Measurements from ENCODE around the gene PAPPA2.

PAPPA2 gene

GRCh38 chr1:176733661-176734060 lies 270.7 kb downstream of the PAPPA2 start (continued):
- TF ChIP-seq, protein P1, sequence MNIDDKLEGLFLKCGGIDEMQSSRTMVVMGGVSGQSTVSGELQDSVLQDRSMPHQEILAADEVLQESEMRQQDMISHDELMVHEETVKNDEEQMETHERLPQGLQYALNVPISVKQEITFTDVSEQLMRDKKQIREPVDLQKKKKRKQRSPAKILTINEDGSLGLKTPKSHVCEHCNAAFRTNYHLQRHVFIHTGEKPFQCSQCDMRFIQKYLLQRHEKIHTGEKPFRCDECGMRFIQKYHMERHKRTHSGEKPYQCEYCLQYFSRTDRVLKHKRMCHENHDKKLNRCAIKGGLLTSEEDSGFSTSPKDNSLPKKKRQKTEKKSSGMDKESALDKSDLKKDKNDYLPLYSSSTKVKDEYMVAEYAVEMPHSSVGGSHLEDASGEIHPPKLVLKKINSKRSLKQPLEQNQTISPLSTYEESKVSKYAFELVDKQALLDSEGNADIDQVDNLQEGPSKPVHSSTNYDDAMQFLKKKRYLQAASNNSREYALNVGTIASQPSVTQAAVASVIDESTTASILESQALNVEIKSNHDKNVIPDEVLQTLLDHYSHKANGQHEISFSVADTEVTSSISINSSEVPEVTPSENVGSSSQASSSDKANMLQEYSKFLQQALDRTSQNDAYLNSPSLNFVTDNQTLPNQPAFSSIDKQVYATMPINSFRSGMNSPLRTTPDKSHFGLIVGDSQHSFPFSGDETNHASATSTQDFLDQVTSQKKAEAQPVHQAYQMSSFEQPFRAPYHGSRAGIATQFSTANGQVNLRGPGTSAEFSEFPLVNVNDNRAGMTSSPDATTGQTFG (tag by site-specific recombination; IDR thresholded peaks at IDR 0.05; ENCODE audit: borderline replicate concordance), result no peak
- TF ChIP-seq ZNF514 (tag by site-specific recombination; IDR thresholded peaks at IDR 0.05), result no peak
- TF ChIP-seq, protein P2, sequence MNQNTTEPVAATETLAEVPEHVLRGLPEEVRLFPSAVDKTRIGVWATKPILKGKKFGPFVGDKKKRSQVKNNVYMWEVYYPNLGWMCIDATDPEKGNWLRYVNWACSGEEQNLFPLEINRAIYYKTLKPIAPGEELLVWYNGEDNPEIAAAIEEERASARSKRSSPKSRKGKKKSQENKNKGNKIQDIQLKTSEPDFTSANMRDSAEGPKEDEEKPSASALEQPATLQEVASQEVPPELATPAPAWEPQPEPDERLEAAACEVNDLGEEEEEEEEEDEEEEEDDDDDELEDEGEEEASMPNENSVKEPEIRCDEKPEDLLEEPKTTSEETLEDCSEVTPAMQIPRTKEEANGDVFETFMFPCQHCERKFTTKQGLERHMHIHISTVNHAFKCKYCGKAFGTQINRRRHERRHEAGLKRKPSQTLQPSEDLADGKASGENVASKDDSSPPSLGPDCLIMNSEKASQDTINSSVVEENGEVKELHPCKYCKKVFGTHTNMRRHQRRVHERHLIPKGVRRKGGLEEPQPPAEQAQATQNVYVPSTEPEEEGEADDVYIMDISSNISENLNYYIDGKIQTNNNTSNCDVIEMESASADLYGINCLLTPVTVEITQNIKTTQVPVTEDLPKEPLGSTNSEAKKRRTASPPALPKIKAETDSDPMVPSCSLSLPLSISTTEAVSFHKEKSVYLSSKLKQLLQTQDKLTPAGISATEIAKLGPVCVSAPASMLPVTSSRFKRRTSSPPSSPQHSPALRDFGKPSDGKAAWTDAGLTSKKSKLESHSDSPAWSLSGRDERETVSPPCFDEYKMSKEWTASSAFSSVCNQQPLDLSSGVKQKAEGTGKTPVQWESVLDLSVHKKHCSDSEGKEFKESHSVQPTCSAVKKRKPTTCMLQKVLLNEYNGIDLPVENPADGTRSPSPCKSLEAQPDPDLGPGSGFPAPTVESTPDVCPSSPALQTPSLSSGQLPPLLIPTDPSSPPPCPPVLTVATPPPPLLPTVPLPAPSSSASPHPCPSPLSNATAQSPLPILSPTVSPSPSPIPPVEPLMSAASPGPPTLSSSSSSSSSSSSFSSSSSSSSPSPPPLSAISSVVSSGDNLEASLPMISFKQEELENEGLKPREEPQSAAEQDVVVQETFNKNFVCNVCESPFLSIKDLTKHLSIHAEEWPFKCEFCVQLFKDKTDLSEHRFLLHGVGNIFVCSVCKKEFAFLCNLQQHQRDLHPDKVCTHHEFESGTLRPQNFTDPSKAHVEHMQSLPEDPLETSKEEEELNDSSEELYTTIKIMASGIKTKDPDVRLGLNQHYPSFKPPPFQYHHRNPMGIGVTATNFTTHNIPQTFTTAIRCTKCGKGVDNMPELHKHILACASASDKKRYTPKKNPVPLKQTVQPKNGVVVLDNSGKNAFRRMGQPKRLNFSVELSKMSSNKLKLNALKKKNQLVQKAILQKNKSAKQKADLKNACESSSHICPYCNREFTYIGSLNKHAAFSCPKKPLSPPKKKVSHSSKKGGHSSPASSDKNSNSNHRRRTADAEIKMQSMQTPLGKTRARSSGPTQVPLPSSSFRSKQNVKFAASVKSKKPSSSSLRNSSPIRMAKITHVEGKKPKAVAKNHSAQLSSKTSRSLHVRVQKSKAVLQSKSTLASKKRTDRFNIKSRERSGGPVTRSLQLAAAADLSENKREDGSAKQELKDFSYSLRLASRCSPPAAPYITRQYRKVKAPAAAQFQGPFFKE (tag by site-specific recombination; IDR thresholded peaks at IDR 0.05; ENCODE audit: borderline replicate concordance), result no peak
- no peak for TF ChIP-seq ZNF146 (tag by site-specific recombination; IDR thresholded peaks at IDR 0.05)
- TF ChIP-seq, protein P3, sequence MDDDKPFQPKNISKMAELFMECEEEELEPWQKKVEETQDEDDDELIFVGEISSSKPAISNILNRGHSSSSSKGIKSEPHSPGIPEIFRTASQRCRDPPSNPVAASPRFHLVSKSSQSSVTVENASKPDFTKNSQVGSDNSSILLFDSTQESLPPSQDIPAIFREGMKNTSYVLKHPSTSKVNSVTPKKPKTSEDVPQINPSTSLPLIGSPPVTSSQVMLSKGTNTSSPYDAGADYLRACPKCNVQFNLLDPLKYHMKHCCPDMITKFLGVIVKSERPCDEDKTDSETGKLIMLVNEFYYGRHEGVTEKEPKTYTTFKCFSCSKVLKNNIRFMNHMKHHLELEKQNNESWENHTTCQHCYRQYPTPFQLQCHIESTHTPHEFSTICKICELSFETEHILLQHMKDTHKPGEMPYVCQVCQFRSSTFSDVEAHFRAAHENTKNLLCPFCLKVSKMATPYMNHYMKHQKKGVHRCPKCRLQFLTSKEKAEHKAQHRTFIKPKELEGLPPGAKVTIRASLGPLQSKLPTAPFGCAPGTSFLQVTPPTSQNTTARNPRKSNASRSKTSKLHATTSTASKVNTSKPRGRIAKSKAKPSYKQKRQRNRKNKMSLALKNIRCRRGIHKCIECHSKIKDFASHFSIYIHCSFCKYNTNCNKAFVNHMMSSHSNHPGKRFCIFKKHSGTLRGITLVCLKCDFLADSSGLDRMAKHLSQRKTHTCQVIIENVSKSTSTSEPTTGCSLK (tag by site-specific recombination; IDR thresholded peaks at IDR 0.05), result no peak
- TF ChIP-seq ZBTB8A (tag by site-specific recombination; IDR thresholded peaks at IDR 0.05), result no peak
- TF ChIP-seq, protein P4, sequence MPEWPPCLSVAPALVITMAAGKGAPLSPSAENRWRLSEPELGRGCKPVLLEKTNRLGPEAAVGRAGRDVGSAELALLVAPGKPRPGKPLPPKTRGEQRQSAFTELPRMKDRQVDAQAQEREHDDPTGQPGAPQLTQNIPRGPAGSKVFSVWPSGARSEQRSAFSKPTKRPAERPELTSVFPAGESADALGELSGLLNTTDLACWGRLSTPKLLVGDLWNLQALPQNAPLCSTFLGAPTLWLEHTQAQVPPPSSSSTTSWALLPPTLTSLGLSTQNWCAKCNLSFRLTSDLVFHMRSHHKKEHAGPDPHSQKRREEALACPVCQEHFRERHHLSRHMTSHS (tag by site-specific recombination; IDR thresholded peaks at IDR 0.05), result no peak
- TF ChIP-seq ZBTB17 (tag by site-specific recombination; IDR thresholded peaks at IDR 0.05), result no peak
- no peak for TF ChIP-seq ZNF10 (tag by site-specific recombination; IDR thresholded peaks at IDR 0.05)

DNA sequence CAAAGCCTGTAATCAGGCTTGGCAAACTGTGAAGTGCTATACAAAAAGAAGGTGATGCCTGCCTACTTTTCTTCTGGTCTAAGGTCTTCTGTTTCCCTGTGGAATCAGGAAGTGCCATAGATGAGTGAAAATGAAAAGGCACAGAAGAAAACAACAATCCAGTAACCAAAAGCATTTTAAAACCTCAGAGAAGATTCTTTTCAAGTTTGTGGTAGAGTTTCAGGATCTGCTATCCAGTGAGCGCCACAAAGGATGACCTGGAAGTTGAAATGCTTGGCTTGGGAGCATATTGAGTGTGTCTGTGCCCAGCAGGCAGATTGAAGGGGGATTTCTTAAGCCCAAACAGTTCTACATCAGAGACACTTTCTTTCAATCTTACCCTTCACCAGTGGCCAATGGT lies 272.2 kb downstream of the PAPPA2 start:
- ChIA-PET CTCF (interaction anchor here (0.9 to 1.0 kb wide), 2 partner anchors 20 to 146 kb away, joined by 3 read pairs; no protein-coding TSS in a partner anchor), POLR2A (no interaction called here)
- Histone ChIP-seq H3K9me3 (ENCODE audit: control insufficient read depth, insufficient read depth, low read depth, low read length) (no peaks in the 10 kb centered on the region), H3K4me3 (ENCODE audit: low read depth, low read length) (no peak overlapping the region), H3K27ac (ENCODE audit: extremely low read depth, low read depth, low read length) (no peak overlapping the region), H3K4me1 (ENCODE audit: control insufficient read depth, insufficient read depth, low read length) (no peaks in the 10 kb centered on the region), H3K36me3 (ENCODE audit: control insufficient read depth in 2 of 2, insufficient read depth in 1 of 2, low read length in 2 of 2) (no peaks in the 10 kb centered on the region)
- TF ChIP-seq ZNF621 (tag by site-specific recombination; IDR thresholded peaks at IDR 0.05) (no peak), KLF10 (tag by site-specific recombination; IDR thresholded peaks at IDR 0.05) (no peak), ZNF501 (tag by site-specific recombination; IDR thresholded peaks at IDR 0.05) (no peak), EGR2 (tag by site-specific recombination; IDR thresholded peaks at IDR 0.05; ENCODE audit: low read depth) (no peak), ZNF311 (tag by site-specific recombination; IDR thresholded peaks at IDR 0.05; ENCODE audit: borderline replicate concordance) (no peak), PRDM4 (tag by site-specific recombination; IDR thresholded peaks at IDR 0.05) (no peak)
- TF ChIP-seq, protein P5, sequence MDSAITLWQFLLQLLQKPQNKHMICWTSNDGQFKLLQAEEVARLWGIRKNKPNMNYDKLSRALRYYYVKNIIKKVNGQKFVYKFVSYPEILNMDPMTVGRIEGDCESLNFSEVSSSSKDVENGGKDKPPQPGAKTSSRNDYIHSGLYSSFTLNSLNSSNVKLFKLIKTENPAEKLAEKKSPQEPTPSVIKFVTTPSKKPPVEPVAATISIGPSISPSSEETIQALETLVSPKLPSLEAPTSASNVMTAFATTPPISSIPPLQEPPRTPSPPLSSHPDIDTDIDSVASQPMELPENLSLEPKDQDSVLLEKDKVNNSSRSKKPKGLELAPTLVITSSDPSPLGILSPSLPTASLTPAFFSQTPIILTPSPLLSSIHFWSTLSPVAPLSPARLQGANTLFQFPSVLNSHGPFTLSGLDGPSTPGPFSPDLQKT (IDR thresholded peaks at IDR 0.05; ENCODE audit: borderline replicate concordance, low read depth, low read length), result no peak
- TF ChIP-seq, protein P6, sequence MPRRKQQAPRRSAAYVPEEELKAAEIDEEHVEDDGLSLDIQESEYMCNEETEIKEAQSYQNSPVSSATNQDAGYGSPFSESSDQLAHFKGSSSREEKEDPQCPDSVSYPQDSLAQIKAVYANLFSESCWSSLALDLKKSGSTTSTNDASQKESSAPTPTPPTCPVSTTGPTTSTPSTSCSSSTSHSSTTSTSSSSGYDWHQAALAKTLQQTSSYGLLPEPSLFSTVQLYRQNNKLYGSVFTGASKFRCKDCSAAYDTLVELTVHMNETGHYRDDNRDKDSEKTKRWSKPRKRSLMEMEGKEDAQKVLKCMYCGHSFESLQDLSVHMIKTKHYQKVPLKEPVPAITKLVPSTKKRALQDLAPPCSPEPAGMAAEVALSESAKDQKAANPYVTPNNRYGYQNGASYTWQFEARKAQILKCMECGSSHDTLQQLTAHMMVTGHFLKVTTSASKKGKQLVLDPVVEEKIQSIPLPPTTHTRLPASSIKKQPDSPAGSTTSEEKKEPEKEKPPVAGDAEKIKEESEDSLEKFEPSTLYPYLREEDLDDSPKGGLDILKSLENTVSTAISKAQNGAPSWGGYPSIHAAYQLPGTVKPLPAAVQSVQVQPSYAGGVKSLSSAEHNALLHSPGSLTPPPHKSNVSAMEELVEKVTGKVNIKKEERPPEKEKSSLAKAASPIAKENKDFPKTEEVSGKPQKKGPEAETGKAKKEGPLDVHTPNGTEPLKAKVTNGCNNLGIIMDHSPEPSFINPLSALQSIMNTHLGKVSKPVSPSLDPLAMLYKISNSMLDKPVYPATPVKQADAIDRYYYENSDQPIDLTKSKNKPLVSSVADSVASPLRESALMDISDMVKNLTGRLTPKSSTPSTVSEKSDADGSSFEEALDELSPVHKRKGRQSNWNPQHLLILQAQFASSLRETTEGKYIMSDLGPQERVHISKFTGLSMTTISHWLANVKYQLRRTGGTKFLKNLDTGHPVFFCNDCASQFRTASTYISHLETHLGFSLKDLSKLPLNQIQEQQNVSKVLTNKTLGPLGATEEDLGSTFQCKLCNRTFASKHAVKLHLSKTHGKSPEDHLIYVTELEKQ (tag by site-specific recombination; IDR thresholded peaks at IDR 0.05; ENCODE audit: borderline replicate concordance), result no peak
